Right cardiac atrium (tissue), 5 donors: ENCODE results near the gene PEPD. TPM values are rescaled to one million over a fixed set of nuclear protein-coding genes. Genes with fewer than 3 reads are reported as not detected.

Experiments
- ATAC-seq, 2 donors: fragments of 200-7000 bp; cut with Tn5 transposase; one replicate each; pipeline versions ENCODE4 v1.8.0 to v1.9.1; 2020; ENCODE audit warnings: moderate library complexity in 2 of 2, mild to moderate bottlenecking in 1 of 2
- DNase-seq, 3 donors: peaks; one replicate each; pipeline ENCODE4 v3.0.0-alpha.2; 2020
- H3K27ac ChIP-seq: one replicate; pipeline ENCODE4 v1.5.1; 2013; ENCODE audit warnings: mild to moderate bottlenecking, low read length, control low read depth, moderate library complexity
- H3K27me3 ChIP-seq: one replicate; pipeline ENCODE4 v1.6.1; 2013; ENCODE audit not compliant: control insufficient read depth, insufficient read depth
- H3K4me1 ChIP-seq: one replicate; pipeline ENCODE4 v1.6.1; 2013; ENCODE audit warnings: low read length; ENCODE audit not compliant: control insufficient read depth, insufficient read depth
- H3K4me3 ChIP-seq: one replicate; pipeline ENCODE4 v1.5.1; 2013; ENCODE audit warnings: low read length, control low read depth
- H3K9me3 ChIP-seq: one replicate; pipeline ENCODE4 v1.6.1; 2013; ENCODE audit warnings: low read length; ENCODE audit not compliant: control insufficient read depth
- WGBS: extraction: QIAGEN DNeasy Blood & Tissue Kit; methylation state at CpG from one replicate; pipeline ENCODE4 v1.1.7; 2013; 5-methylcytosine and 5-hydroxymethylcytosine counted together
- intact Hi-C, 4 donors: fragments of 100-400 bp; cut with DNase I; formaldehyde crosslinking; loops; one replicate each; pipeline versions ENCODE4 v1.11.0 to v1.14.0; 2022 to 2023
- polyA plus RNA-seq: library from polyadenylated mRNA; stranded (reverse); fragments of 200-250 nt; gene quantifications from one replicate; pipeline ENCODE4 v1.2.3, GENCODE V29; 2013
- total RNA-seq, 4 donors: library from RNA; stranded (reverse); fragmentation: NEBNext Ultra II Directional; extraction: Animal tissue kit (Norgen Biotek cat#: 25700); gene quantifications; one replicate each; pipeline ENCODE4 v1.2.1, GENCODE V29; 2021
- donor health status: healthy with polysubstance abuse.
- donor health status: DM: no; HTN: yes; CAD: no.
- donor health status: DM: no; HTN: no; CAD: no.
- donor health status: DM: no; HTN: yes; CAD: no; lungs with severe emphysema.
- donor health status: DM: yes; HTN: yes; CAD: no.

PEPD gene
- total and polyA plus RNA-seq, 5 donors = 27.7 to 37.5 (median 34.4) TPM

GRCh38 chr19:33522371-33522662, 726 bp upstream of the PEPD start:
- 79% methylated on average over 5 of the region's 5 CpGs for WGBS
- intact Hi-C loops = no loop called here
- DNase-seq (peak in 1 of 3 donors; percentile 43), ATAC-seq (no peak)
- H3K4me3 ChIP-seq = peak overlapping the region; percentile 68
- no peaks in the 10 kb centered on the region for H3K27me3 ChIP-seq
- no peak overlapping the region for H3K27ac ChIP-seq
- H3K9me3 ChIP-seq = no peaks in the 10 kb centered on the region
- H3K4me1 ChIP-seq = no peaks in the 10 kb centered on the region

GRCh38 chr19:33520844-33521479, 629 bp downstream of the PEPD start:
- ATAC-seq (no peak), DNase-seq (peak in 1 of 3 donors; percentile 18)

DNA sequence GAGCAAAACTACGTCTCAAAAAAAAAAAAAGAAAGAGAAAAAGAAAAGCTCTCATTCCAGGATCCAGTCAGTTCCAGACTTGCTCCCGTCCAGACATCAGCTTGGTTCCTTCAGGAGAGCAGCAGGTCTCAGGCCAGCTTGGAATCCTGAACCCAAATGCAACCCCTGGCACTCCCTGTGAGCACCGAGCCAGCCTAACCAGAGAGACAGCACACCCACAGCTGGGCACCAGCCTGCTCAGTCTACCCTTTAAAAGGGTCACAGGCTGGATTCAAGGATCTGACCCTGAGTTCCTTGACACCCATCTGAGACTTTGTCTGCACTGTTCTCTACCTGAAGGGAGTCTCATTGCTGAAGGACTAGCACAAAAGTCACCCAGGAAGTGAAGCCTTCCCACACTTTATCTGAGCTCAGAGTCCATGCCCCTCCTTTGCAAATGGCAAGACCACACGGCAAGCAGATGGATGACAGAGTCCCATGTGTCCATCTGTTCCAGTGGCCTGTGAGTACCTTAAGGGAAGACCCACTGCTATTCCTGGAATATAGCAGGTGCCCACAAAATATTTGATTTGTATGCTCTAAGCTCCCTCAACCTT, 1.4 kb downstream of the PEPD start:
- no peaks in the 10 kb centered on the region for H3K4me1 ChIP-seq
- H3K27ac ChIP-seq = no peak overlapping the region
- peak in 1 of 3 donors; percentile 15 for DNase-seq
- ATAC-seq = no peak
- WGBS = 71% methylated on average over 4 of the region's 4 CpGs
- intact Hi-C loops = no loop called here
- H3K9me3 ChIP-seq = no peaks in the 10 kb centered on the region
- no peak overlapping the region for H3K4me3 ChIP-seq
- no peaks in the 10 kb centered on the region for H3K27me3 ChIP-seq

More at GRCh38 chr19:33520844-33521479, 629 bp downstream of the PEPD start:
- Histone ChIP-seq H3K27me3 (no peaks in the 10 kb centered on the region), H3K4me3 (peak overlapping the region; percentile 68), H3K4me1 (no peaks in the 10 kb centered on the region), H3K27ac (no peak overlapping the region), H3K9me3 (no peaks in the 10 kb centered on the region)
- intact Hi-C loops = no loop called here
- 11% methylated on average over 18 of the region's 18 CpGs for WGBS

DNA sequence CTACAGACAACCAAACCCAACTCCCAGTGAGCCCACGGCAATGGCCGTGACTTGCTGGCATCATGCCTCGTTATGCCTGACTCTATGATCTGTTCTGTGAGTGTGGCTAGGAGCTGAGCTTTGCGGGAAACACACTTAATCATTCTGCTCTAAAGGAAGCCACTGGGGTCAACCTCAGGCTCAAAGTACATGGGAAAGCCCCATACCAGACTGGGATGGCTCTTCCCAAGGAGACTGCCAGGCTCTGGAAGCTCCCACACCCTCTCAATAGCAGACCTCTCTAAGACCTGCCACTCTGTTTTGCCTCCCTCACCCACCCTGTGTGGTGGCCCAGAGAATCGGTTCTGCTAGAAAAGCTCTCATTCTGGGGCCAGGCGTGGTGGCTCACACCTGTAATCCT, 2.2 kb downstream of the PEPD start:
- Histone ChIP-seq H3K9me3 (no peaks in the 10 kb centered on the region), H3K27me3 (no peaks in the 10 kb centered on the region), H3K27ac (no peak overlapping the region), H3K4me1 (no peaks in the 10 kb centered on the region), H3K4me3 (no peak overlapping the region)
- peak in 1 of 3 donors; percentile 25 for DNase-seq
- no peak for ATAC-seq
- intact Hi-C loops = no loop called here
- WGBS = 72% methylated on average over 6 of the region's 6 CpGs

- intact Hi-C loops = no loop called here
- ATAC-seq (no peak), DNase-seq (no peak)
- WGBS = 69% methylated on average over 5 of the region's 5 CpGs
- no peaks in the 10 kb centered on the region for H3K27me3 ChIP-seq
- H3K27ac ChIP-seq = no peak overlapping the region
- no peaks in the 10 kb centered on the region for H3K9me3 ChIP-seq
- no peaks in the 10 kb centered on the region for H3K4me1 ChIP-seq
- no peak overlapping the region for H3K4me3 ChIP-seq
These were observed 3.0 kb downstream of the PEPD start for GRCh38 chr19:33518541-33518940.

DNA sequence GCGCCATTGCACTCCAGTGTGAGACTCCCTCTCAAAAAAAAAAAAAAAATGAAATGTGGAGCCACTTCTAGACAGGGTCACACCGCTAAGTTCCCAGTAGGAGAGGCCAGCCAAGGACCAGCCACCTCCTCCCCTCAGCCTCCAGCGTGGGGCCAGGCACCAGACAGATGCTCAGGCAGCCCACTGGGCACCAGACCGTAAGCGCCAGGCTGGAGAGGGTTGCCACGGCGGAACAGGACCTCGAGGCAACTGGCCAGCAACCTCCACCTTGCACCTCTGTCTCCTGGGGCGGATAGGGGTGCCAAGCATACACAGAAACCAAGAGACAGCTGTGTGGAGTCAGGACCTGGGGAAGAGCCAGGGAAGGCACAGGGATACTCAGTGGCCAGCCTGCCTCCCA, 3.7 kb downstream of the PEPD start:
- Histone ChIP-seq H3K4me3 (no peak overlapping the region), H3K9me3 (no peaks in the 10 kb centered on the region), H3K27ac (no peak overlapping the region), H3K27me3 (no peaks in the 10 kb centered on the region), H3K4me1 (no peaks in the 10 kb centered on the region)
- ATAC-seq (no peak), DNase-seq (peak in 1 of 3 donors; percentile 21)
- intact Hi-C loops = no loop called here
- 89% methylated on average over 9 of the region's 9 CpGs for WGBS

DNA sequence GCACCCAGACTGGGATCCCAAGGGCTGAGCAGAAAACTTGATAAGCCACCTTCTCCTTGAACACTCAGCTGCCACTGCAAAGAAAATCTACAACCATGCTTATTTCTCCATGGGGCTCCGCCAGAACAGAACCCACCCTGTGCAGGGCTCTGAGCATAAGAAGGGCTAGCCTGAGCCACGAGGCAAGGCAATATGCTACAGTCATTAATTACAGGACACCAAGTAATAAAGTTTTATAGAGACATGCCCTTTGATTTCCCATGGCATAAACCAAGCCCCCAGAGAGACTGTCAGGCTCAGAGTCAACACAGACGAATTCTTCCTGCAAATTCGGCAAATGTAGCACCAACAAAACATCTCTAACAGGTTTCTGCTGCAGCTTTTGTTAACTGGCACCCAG, 5.7 kb downstream of the PEPD start:
- H3K27ac ChIP-seq = no peak overlapping the region
- intact Hi-C loops = no loop called here
- no peaks in the 10 kb centered on the region for H3K9me3 ChIP-seq
- no peaks in the 10 kb centered on the region for H3K27me3 ChIP-seq
- no peak overlapping the region for H3K4me3 ChIP-seq
- 76% methylated on average over 4 of the region's 4 CpGs for WGBS
- ATAC-seq (no peak), DNase-seq (peak in 1 of 3 donors; percentile 4)
- no peaks in the 10 kb centered on the region for H3K4me1 ChIP-seq

- H3K27me3 ChIP-seq = no peaks in the 10 kb centered on the region
- H3K4me1 ChIP-seq = no peaks in the 10 kb centered on the region
- intact Hi-C loops = no loop called here
- whole genome bisulfite sequencing = 76% methylated on average over 25 of the region's 25 CpGs
- ATAC-seq (peak in 1 of 2 donors; percentile 19), DNase-seq (peak in 2 of 3 donors; percentile 38 to 54)
- no peak overlapping the region for H3K27ac ChIP-seq
- H3K9me3 ChIP-seq = no peaks in the 10 kb centered on the region
- H3K4me3 ChIP-seq = no peak overlapping the region
These were observed 6.6 kb downstream of the PEPD start for GRCh38 chr19:33514885-33515551.

DNA sequence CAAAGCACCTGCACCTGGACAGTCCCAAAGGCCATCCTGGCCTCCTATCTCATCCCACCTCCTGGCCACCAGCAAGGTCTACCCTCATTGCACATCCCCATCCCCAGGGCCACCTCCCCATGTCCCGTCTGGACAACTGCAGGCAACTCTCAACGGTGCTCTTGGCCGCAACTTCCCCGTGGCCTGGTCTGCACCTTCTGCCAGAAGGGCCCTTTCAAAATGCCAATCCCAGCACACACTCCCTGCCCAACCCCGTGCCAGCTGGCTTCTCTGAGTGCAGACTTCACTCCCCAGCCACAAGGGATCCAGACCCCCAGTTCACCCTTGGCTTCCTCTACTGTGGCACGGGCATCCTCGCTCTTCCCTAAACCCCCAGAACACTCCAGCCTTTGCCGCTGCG, 8.2 kb downstream of the PEPD start:
- no peaks in the 10 kb centered on the region for H3K4me1 ChIP-seq
- H3K27ac ChIP-seq = no peak overlapping the region
- ATAC-seq (no peak), DNase-seq (peak in 1 of 3 donors; percentile 9)
- no peaks in the 10 kb centered on the region for H3K27me3 ChIP-seq
- intact Hi-C loops = no loop called here
- 96% methylated on average over 9 of the region's 9 CpGs for WGBS
- no peaks in the 10 kb centered on the region for H3K9me3 ChIP-seq
- no peak overlapping the region for H3K4me3 ChIP-seq

GRCh38 chr19:33512580-33513137, 8.9 kb downstream of the PEPD start:
- DNase-seq = peak in 1 of 3 donors; percentile 12
- no peaks in the 10 kb centered on the region for H3K27me3 ChIP-seq
- 95% methylated on average over 23 of the region's 23 CpGs for whole genome bisulfite sequencing
- H3K27ac ChIP-seq = no peak overlapping the region
- no peak for ATAC-seq
- H3K4me1 ChIP-seq = peaks cover 2% of the 10 kb centered on the region
- intact Hi-C loops = no loop called here
- no peaks in the 10 kb centered on the region for H3K9me3 ChIP-seq
- H3K4me3 ChIP-seq = no peak overlapping the region

GRCh38 chr19:33512021-33512420, 9.6 kb downstream of the PEPD start:
- Histone ChIP-seq H3K9me3 (no peaks in the 10 kb centered on the region), H3K4me1 (peaks cover 3% of the 10 kb centered on the region), H3K27me3 (no peaks in the 10 kb centered on the region), H3K4me3 (no peak overlapping the region), H3K27ac (no peak overlapping the region)
- intact Hi-C loops = no loop called here
- 97% methylated on average over 3 of the region's 3 CpGs for WGBS
- peak in 1 of 3 donors; percentile 24 for DNase-seq
- no peak for ATAC-seq
